GM18505 (cell line): Measurements from ENCODE around the gene ITPR1.

Experiments
- ATAC-seq: cut with Tn5 transposase; IDR thresholded peaks from one replicate; pipeline ENCODE4 v1.9.1; 2021; ENCODE audit not compliant: unreplicated experiment
- POLR2A ChIP-seq: IDR thresholded peaks from 4 replicates; pipeline ENCODE4 v1.6.1; 2011; ENCODE audit warnings: borderline replicate concordance; ENCODE audit not compliant: insufficient read depth, insufficient read length; ENCODE audit errors: extremely low read depth

ITPR1 gene

DNA sequence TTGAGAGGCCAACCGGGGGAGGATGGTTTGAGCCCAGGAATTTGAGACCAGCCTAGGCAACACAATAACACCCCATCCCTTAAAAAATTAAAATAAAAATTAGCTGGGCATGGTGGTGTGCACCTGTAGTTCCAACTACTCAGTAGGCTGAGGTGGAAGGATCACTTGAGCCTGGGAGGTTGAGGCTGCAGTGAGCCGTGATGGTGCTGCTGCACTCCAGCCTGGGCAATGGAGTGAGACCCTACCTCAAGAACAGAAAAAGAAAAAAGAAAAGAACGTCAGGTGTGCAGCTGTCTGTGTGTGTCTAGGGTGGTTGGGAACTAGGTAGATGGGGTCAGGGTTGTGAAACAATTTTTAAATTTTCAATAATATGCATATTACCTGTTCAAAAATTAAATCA is 389.9 kb downstream of the ITPR1 start:
- TF ChIP-seq POLR2A = no peak
- no peak for ATAC-seq

DNA sequence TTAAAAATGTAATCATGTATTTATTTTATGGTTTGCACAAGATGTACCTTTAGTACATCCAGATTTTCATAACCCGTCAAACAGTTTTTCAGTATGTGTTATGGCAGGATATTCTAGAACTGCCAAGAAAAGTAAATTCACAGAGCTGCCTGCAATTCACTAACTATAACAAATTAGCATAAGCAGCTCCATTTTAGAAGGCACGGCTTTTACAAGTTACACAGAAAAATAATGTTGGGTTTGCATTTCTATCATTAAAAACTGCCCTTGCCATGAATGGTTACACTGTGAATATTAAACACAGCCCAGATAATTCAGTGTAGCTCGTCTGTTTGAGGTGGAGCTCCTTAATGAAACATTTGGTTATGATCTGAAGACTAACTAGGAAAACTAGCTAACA is 391.7 kb downstream of the ITPR1 start:
- no peak for ATAC-seq
- no peak for TF ChIP-seq POLR2A

DNA sequence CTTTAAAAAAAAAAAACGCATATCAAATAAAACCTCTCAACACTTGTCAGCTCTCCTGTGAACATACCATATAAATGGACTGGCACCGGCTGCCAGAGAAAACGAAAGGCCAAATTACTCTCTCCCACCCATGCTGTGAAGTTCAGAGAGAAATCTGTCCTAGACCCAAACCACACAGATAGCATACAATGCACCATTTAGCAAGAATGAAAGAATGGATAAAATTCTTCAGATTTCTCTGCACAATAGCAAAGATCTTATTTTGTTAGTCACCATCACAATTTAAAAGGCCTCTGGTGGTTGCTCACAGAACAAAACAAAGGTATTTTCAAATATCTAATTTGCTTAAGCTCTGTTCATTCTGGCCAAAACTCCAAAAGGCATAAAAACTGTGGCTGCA is 392.2 kb downstream of the ITPR1 start:
- TF ChIP-seq POLR2A = no peak
- no peak for ATAC-seq

DNA sequence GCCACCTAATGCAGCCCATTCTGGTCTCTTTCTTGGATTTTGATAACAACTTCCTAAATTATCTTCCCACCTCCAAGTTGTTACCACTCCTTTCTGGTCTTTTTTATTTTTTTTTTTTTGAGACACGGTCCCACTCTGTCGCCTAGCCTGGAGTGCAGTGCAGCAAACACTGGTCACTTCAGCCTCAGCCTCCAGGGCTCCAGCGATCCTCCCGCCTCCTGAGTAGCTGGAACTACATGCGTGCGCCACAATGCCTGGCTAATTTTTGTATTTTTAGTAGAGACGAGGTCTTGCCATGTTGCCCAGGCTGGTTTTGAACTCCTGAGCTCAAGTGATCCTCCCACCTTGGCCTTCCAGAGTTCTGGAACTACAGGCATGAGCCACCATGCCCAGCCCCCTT is 393.3 kb downstream of the ITPR1 start:
- no peak for ATAC-seq

DNA sequence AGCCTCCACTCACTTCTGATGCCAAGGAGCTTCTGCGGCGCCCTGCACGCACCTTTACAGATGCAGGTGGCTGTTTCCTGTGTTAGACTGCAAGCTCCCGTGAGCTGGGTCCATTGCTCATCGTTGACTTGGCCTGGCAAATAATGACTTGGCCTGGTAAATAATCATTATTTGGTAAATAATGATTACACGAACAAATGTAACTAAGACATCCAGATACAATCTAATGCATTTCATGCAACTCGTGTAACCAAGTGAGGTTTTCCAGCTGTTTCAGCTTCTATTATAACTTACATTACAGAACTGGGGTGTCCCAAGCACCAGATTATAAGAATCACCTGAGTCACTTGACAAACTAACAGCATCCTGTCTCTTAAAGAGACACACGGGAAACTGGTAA is 394.0 kb downstream of the ITPR1 start:
- TF ChIP-seq POLR2A = no peak
- ATAC-seq = no peak

More for the DNA sequence above, 393.3 kb downstream of the ITPR1 start:
- no peak for TF ChIP-seq POLR2A

DNA sequence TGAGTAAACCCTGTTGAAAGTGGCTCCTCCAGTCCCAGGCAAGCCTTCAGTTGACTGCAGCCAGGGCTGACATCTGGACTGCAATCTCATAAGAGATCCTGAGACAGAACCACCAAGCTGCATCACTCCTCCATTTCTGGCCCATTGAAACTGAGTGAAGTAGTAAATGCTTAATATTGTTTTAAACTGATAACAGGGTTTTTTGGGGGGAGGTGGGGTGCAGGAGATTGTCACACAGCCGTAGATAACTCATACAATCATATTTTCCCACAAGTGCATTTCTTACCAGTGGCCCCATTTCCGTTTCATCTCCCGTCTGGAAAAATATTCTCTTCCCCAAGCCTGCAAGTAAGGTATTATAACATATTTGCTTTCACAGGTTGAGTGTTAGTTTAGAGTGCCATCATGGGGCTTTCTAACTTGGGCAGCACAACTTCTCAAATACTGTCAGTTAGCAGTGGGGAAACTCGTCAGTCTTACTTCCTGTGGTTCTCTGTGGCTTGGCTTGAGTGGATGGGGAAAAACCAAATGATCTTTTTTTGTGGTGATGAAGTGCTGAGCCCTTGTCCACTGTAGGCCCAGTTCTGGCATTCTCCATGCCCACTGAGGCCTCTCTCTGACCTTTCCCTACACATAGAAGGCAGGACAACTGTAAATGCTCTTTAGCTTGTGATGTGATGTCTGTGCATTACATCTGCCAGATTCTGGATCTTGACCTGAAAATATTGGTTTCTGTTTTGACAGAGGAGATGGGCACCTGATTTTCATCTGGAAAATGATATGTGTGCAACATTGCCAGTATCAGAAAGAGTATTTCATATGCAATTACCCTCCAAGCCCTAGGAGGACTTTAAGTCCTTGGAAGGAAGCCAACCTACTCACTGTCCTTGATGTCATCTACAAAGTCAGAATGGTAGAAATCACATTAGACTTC is 396.0 kb downstream of the ITPR1 start:
- TF ChIP-seq POLR2A = no peak
- ATAC-seq = peak; percentile 83

DNA sequence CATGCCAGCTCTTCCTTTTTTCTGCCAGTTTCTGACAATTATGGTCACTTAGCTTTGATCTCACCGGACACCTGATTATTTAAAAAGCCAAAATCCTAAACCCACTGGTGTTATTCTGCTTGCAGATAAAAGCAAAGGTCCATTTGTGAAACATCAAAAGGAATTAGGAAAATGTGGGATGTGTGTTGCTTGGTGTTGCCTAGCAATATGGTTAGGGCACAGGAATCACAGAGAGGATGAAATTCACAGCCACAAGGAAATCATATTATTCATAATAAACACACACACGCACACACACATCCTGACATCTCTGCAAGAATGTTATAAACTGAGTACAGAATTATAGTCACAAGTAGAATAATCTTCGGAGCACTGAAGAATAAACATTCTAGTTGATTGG is 396.7 kb downstream of the ITPR1 start:
- TF ChIP-seq POLR2A = no peak
- no peak for ATAC-seq

DNA sequence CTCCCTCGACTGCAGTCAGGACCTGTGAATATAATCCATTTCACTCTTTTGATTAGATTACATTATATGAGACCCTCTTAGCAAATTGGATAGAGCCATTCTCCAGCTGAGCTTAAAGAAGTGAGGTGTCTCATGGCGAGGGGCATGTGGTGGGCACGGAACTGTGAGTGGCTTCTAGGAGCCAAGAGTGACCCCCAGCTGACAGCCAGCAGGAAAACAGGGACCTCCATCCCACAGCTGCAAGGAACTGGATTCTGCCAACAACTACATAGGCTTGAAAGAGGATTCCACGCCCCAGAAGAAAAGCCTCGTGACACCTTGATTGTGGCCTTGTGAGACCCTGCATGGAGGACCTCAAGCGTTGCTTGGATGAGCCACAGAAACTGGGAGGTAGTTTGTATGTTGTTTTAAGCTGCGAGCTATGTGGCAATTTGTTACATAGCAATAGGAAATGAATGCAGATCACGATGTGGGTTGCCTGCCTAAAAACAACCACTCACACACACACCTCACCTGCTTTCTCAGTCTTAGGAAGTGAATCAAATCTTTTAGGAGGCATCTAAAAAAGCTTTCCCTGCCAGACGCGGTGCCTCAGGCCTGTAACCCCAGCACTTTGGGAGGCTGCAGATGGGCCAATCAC is 401.9 kb downstream of the ITPR1 start:
- no peak for TF ChIP-seq POLR2A
- no peak for ATAC-seq

DNA sequence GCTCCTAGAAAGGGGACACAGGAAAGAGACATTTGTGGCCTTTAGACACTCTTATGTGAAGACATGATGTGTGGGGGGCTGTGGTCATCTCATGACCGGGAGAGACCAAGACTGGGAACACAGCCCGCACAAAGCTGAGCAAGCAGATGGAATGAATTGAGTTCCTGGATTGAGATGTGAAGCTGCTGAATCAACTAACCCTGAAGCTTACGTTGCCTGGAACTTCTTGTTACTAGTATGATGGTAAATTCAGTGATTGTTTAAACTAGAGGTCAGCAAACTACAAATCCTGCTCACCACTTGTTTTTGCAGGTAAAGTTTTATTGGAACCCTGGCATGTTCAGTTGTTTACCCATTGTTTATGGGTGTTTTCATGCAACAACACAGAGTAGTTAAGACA is 402.7 kb downstream of the ITPR1 start:
- ATAC-seq = no peak
- TF ChIP-seq POLR2A = no peak
